Astrocyte (in vitro differentiated cells and primary cell): ENCODE results near the gene CELA2B. TPM values are rescaled to one million over a fixed set of nuclear protein-coding genes. Genes with fewer than 3 reads are reported as not detected.

Experiments used
- DNase-seq: peaks from one replicate; pipeline ENCODE4 v3.0.0-alpha.2; 2010; ENCODE audit warnings: low read depth
- FAIRE-seq: peaks from 2 replicates; lab custom pipeline; 2011; peaks lifted over from hg19 to GRCh38; lab: Jason Lieb, UNC
- H2AFZ ChIP-seq: 2 replicates; pipeline ENCODE4 v1.6.0; 2012; ENCODE audit warnings: low read depth, low read length, inconsistent platforms
- H3K27ac ChIP-seq: 2 replicates; pipeline ENCODE4 v1.5.1; 2011; ENCODE audit warnings: low read depth, low read length, inconsistent platforms
- H3K27me3 ChIP-seq: 2 replicates; pipeline ENCODE4 v1.6.0; 2011; ENCODE audit warnings: low read length, inconsistent platforms; ENCODE audit not compliant: insufficient read depth
- H3K36me3 ChIP-seq: 2 replicates; pipeline ENCODE4 v1.5.1; 2011; ENCODE audit warnings: low read length, inconsistent platforms; ENCODE audit not compliant: insufficient read depth
- H3K4me1 ChIP-seq: 2 replicates; pipeline ENCODE4 v1.5.1; 2011; ENCODE audit warnings: low read length, inconsistent platforms; ENCODE audit not compliant: insufficient read depth
- H3K4me2 ChIP-seq: 2 replicates; pipeline ENCODE4 v1.6.0; 2012; ENCODE audit warnings: low read length, inconsistent platforms
- H3K4me3 ChIP-seq: 2 replicates; pipeline ENCODE4 v1.5.1; 2011; ENCODE audit warnings: low read depth, mild to moderate bottlenecking, low read length, inconsistent platforms; ENCODE audit not compliant: insufficient read depth
- H3K79me2 ChIP-seq: 2 replicates; pipeline ENCODE4 v1.6.0; 2012; ENCODE audit warnings: mild to moderate bottlenecking, low read length, inconsistent platforms; ENCODE audit not compliant: insufficient read depth
- H3K9ac ChIP-seq: 2 replicates; pipeline ENCODE4 v1.6.0; 2012; ENCODE audit warnings: mild to moderate bottlenecking, low read length, inconsistent platforms
- H3K9me3 ChIP-seq: 2 replicates; pipeline ENCODE4 v1.5.1; 2012; ENCODE audit warnings: low read depth, mild to moderate bottlenecking, low read length, inconsistent platforms; ENCODE audit not compliant: insufficient read depth
- H4K20me1 ChIP-seq: 2 replicates; pipeline ENCODE4 v1.6.0; 2012; ENCODE audit warnings: low read length, inconsistent platforms; ENCODE audit not compliant: insufficient read depth
- H3K27ac Mint-ChIP-seq: one replicate; pipeline ENCODE4 v1.8.0; 2021; ENCODE audit warnings: mild to moderate bottlenecking, mixed read lengths; ENCODE audit not compliant: unreplicated experiment
- H3K27me3 Mint-ChIP-seq: one replicate; pipeline ENCODE4 v1.8.0; 2021; ENCODE audit warnings: low read depth, mixed read lengths; ENCODE audit not compliant: unreplicated experiment
- H3K36me3 Mint-ChIP-seq: one replicate; pipeline ENCODE4 v1.8.0; 2021; ENCODE audit warnings: low read depth, mixed read lengths; ENCODE audit not compliant: unreplicated experiment
- H3K4me1 Mint-ChIP-seq: one replicate; pipeline ENCODE4 v1.8.0; 2021; ENCODE audit warnings: low read depth, mixed read lengths; ENCODE audit not compliant: unreplicated experiment
- H3K4me3 Mint-ChIP-seq: one replicate; pipeline ENCODE4 v1.8.0; 2021; ENCODE audit warnings: mild to moderate bottlenecking, moderate library complexity, mixed read lengths; ENCODE audit not compliant: unreplicated experiment
- H3K9me3 Mint-ChIP-seq: one replicate; pipeline ENCODE4 v1.8.0; 2021; ENCODE audit warnings: mild to moderate bottlenecking, mixed read lengths; ENCODE audit not compliant: unreplicated experiment
- CTCF ChIP-seq: IDR thresholded peaks from 2 replicates; pipeline ENCODE4 v1.5.1; 2011; ENCODE audit warnings: low read depth, mild to moderate bottlenecking, inconsistent platforms, low read length, moderate library complexity; ENCODE audit not compliant: insufficient read depth
- EZH2 ChIP-seq: IDR thresholded peaks from 2 replicates; pipeline ENCODE4 v1.6.1; 2012; ENCODE audit warnings: mild to moderate bottlenecking, low read length, inconsistent platforms; ENCODE audit not compliant: insufficient read depth
- total RNA-seq: library from RNA; stranded (reverse); gene quantifications from 2 replicates; pipeline ENCODE4 v1.2.1, GENCODE V29; 2021

CELA2B gene
- total RNA-seq, 1 donor from 2014 or later: not detected

- Histone ChIP-seq H3K9me3 (no peaks in the 10 kb centered on the region), H3K4me1 (no peaks in the 10 kb centered on the region), H3K4me3 (no peak overlapping the region), H3K36me3 (no peaks in the 10 kb centered on the region), H3K27me3 (no peaks in the 10 kb centered on the region), H2AFZ (no peak overlapping the region), H3K4me2 (no peak overlapping the region), H3K79me2 (no peaks in the 10 kb centered on the region), H3K27ac (no peak overlapping the region), H4K20me1 (no peaks in the 10 kb centered on the region), H3K9ac (no peak overlapping the region)
- DNase-seq: no peak
- Mint-ChIP-seq H3K36me3 (no peaks in the 10 kb centered on the region), H3K27ac (no peak overlapping the region), H3K27me3 (peaks cover 17% of the 10 kb centered on the region), H3K9me3 (no peaks in the 10 kb centered on the region), H3K4me1 (no peaks in the 10 kb centered on the region), H3K4me3 (no peak overlapping the region)
- TF ChIP-seq CTCF: no peak
- TF ChIP-seq EZH2: no peak
- no peak for FAIRE-seq
Measured at GRCh38 chr1:15472587-15472986, 3.3 kb upstream of the CELA2B start.

GRCh38 chr1:15476927-15477326, 1.0 kb downstream of the CELA2B start:
- H3K27me3 Mint-ChIP-seq: peaks cover 6% of the 10 kb centered on the region
- no peaks in the 10 kb centered on the region for H3K79me2 ChIP-seq
- H2AFZ ChIP-seq: no peak overlapping the region
- H3K36me3 ChIP-seq: no peaks in the 10 kb centered on the region
- H4K20me1 ChIP-seq: no peaks in the 10 kb centered on the region
- no peaks in the 10 kb centered on the region for H3K27me3 ChIP-seq
- no peak overlapping the region for H3K27ac ChIP-seq
- H3K9me3 ChIP-seq: no peaks in the 10 kb centered on the region
- H3K4me3 ChIP-seq: no peak overlapping the region
- H3K36me3 Mint-ChIP-seq: no peaks in the 10 kb centered on the region
- DNase-seq (no peak), FAIRE-seq (no peak)
- no peak overlapping the region for H3K4me2 ChIP-seq
- no peaks in the 10 kb centered on the region for H3K4me1 Mint-ChIP-seq
- H3K4me1 ChIP-seq: no peaks in the 10 kb centered on the region
- TF ChIP-seq CTCF: no peak
- TF ChIP-seq EZH2: no peak
- no peaks in the 10 kb centered on the region for H3K9me3 Mint-ChIP-seq
- no peak overlapping the region for H3K27ac Mint-ChIP-seq
- no peak overlapping the region for H3K9ac ChIP-seq
- no peak overlapping the region for H3K4me3 Mint-ChIP-seq

- Histone ChIP-seq H3K36me3 (no peaks in the 10 kb centered on the region), H3K27me3 (no peaks in the 10 kb centered on the region), H3K4me2 (no peak overlapping the region), H3K9me3 (no peaks in the 10 kb centered on the region), H3K27ac (no peak overlapping the region), H3K9ac (no peak overlapping the region), H3K4me1 (no peaks in the 10 kb centered on the region), H2AFZ (no peak overlapping the region), H3K79me2 (no peaks in the 10 kb centered on the region), H4K20me1 (no peaks in the 10 kb centered on the region), H3K4me3 (no peak overlapping the region)
- no peak for FAIRE-seq
- no peaks in the 10 kb centered on the region for H3K4me1 Mint-ChIP-seq
- no peaks in the 10 kb centered on the region for H3K36me3 Mint-ChIP-seq
- DNase-seq: no peak
- H3K9me3 Mint-ChIP-seq: no peaks in the 10 kb centered on the region
- no peak for TF ChIP-seq EZH2
- TF ChIP-seq CTCF: no peak
- H3K27ac Mint-ChIP-seq: no peak overlapping the region
- H3K4me3 Mint-ChIP-seq: no peak overlapping the region
- H3K27me3 Mint-ChIP-seq: peaks cover 2% of the 10 kb centered on the region
Measured at GRCh38 chr1:15477646-15478212, 1.8 kb downstream of the CELA2B start.
